Pericardium fibroblast (primary cell): ENCODE results near the gene RPS8. TPM values are rescaled to one million over a fixed set of nuclear protein-coding genes. Genes with fewer than 3 reads are reported as not detected.

ENCODE experiments used
- total RNA-seq: library from RNA; depleted of rRNA; stranded (reverse); fragments of >200 nt; gene quantifications from 2 replicates; pipeline ENCODE4 v1.2.3, GENCODE V29; 2015

The RPS8 gene
- total RNA-seq: 3,142 and 4,476 TPM in 2 replicates

DNA sequence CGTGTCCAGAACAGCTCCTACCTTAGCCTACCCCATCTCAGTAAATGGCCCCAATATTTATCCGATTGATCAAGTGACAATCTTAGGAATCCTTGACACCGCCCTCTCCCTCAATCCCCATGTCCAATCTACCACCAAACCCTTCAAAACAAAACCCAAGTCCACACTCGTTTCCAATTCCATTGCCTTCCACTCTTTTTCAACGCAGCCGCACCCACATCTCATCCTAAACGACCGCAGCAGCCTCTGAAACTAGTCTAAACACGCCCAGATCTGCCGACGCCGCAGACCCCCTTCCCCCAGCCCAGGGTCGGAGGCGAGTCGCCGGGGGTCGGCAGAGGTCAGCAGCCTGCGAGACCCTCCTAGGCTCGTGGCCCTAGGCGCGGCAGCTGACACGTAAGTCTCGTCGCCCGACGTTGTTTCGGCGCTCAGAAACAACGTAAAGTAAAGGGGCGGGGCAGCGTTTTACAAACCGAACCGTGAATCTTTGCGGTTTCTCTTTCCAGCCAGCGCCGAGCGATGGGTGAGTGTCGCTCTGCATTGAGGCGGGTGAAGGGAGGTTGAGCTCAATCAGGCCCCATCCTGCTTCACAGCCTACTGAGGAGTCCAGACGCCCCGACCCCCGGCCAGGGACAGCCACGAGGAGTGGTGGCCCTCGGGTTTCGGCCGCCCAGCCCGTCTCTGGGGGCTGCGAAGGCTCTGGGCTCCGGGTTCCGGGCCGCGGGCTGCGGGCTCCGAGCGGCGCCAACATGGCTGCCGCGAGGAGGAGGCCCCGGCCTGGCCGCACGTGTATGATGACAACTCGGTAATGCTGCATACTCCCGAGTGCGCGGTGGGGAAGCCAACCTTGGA, at the start of gene RPS8:
RPS8 (plus strand) TSS at position 463 of the 852 bp plus-strand sequence; CDS start at position 520, 57 bp downstream.

DNA sequence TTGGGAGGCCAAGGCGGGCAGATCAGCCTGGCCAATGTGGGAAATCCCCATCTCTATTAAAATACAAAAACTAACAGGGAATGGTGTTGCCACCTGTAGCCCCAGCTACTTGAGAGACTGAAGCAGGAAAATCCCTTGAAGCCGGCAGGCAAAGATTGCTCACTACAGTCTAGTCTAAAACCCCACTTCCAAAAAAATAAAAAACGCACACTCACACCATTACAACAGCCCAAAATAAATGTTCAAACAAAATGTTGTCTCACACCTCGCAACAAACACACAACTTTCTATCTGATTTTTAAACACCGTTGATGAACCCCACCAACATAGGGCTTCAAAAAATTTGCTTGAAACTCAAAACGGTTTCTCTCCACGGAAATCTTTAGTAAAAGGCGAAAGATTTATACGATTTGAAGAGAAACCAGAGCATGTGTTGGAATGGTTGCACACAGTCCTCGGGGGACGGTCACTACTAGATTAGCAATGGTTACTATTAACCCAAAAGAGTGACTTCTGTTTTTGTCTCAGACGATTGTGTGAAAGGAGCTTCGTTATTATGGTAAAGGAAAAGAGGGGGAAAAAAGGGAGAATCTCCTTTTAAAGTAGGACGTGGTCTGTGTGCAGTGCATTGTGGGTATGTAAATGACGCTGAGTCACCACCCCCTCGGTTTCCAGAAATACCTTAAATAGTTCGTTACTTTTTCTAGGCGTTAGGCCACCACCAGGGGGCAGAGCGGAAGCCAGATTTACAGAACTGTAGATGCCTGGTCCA, 44.4 kb upstream of the RPS8 start, which contains the start of gene RNU5D-1:
RNU5D-1 (minus strand) TSS at position 430 of the 772 bp plus-strand sequence.

GRCh38 chr1:44739307-44740178, 35.8 kb upstream of the RPS8 start, which contains the start of gene KIF2C:
Gene KIF2C (plus strand): TSS chr1:44739837. CDS start chr1:44739933, 96 bp downstream.

DNA sequence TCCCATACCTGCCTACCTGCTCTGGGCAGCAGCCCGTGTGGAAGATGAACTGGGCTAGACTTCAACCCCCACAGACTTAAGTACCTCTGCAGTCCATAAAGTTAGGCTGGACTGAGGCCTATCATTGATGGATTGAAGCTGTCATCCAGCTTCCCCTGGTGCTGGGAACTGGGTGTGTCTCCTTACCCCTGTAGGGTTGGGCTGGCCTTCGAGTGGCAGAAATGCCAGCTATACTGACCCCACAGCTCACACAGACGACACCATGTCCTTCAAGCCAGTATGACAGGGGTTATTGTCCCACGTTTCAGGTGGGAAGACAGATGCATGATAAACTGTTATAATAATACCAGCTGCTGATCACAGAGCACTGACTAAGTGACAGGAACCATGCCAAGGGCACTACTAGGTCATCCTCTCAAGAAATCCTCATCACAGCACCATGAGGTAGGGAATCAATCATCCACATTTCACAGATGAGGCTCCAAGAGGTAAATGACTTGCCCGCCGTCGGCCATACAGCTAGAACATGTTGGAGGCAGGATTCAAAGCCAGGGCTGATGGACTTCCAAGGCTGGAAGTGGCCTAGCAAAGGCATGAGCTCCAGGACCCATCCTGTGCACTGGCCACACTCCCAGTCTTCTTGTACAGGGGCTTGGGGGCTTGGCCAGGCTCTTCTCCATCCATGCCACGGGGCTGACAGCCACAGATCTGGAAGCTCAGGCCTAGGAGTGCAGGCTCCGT, 12.9 kb downstream of the RPS8 start, which contains the start of gene BEST4:
BEST4 (minus strand) TSS at position 51 of the 741 bp plus-strand sequence. CDS start 465 bp downstream, outside the sequence.

DNA sequence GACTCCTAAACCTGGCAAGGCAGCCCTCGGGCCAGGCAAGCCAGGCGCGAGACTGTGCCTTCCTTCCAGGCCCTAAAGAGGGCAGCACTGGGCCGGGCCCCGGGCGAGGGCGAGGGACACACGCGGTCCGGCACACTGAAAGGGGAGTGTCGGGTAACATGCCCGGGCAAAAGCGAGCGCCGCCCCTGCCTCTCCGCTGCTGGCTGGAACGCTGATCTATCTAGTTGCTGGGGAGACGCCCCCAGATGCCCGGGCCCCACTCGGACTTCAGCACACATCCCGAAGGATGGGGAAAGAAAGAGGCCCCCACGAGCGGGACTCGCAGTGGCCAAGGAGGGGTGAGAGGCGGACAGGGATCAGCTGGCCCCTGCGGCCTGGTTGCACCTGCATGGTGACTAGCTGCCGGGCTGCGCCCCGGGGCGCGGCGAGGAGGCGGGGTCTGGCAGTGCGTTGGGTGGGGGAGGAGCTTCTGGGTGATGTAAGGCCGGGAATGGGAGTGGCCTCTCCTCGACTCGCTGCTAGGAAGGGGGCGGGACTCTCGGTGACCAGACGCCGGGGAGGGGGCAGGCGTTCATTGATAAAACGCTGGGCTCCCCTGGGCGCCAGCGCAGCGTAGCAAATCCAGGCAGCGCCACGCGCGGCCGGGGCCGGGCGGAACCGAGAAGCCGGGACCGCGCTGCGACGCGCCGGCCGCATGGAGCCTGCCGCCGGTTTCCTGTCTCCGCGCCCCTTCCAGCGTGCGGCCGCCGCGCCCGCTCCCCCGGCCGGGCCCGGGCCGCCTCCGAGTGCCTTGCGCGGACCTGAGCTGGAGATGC, 24.6 kb downstream of the RPS8 start, which contains the start of gene PLK3:
PLK3 (plus strand) TSS at position 608 of the 815 bp plus-strand sequence; CDS start at position 695, 87 bp downstream.

DNA sequence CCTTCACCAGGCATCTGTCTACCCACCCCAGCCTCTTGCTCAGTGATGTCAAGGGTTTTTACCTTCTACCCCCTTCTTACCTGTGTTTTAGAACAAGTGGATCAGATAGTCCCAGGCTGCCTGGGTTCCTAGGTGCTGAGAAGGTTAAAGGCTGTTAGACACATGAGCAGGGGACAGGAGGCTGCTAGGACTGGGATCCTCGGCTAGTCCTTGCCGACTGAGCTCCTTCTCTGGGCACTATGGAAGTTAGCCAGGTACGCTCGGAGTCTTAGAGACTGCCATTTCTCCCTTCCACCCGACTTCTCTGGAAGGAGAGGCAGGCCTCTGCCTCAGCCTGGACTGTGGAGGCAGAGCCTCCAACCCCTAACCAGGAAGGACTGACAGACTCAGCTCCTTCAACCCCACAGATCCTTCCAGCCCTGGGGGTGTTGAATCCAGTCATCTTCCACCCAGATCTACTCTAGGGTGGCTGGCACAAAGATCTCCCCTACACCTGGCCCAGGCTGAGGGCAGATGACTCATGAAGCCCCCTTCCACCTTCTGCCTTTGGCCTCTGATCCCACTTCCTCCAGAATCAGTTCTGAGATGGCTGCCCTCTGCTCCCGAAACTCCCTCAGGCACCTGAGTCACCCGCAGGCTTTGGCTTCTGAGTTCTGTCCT, 31.5 kb downstream of the RPS8 start, which contains the start of gene DYNLT4:
DYNLT4 (minus strand) TSS at position 648 of the 660 bp plus-strand sequence. CDS start 683 bp downstream, outside the sequence.

DNA sequence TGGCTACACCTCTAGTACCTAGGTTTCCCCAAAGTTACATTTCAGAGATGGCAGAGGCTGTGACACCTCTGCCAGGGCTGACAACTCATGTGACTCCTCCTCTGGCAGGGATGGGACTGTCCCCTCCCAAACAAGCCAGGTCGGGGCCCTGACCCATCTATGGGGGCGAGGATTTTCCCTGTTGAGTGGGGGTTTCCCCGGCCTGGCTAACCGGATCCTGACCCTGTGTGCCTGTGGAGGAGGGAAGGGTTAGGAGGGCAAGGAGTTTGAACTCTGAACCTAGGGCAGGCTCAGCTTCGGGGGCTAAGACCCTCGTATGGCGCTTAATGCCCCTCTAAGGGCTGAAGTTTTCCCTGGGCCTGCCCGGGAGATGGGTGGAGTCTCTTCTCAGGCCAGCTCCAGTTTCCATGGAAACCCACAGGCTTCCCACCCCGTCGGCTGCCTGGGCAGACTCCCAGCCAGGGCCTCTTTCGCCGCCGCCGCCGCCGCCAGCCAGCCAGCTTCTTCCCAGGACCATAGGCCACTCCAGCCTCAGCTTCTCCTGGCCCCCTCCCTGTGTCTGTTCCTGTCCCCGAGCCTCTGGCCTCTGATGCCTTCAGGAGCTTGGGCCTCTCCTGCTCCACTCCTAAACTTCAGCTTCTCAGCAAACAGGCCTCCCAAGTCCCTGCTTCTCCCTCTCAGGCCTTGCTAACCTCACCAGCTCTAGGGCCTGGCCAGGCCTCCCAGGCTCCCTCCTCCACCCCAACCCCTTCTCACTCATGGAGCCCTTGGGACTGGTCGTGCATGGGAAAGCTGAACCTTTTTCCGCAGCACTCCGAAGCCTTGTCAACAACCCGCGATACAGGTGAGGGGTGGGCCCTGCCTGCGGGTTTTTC, 33.0 kb downstream of the RPS8 start, which contains the start of gene BTBD19:
BTBD19 (plus strand) TSS at position 461 of the 875 bp plus-strand sequence; CDS start at position 759, 298 bp downstream.

Other genes with a start within 250 kb of the RPS8 start
- 7.4 and 15.7 TPM in 2 replicates for gene TMEM53, start 101.1 kb upstream of the RPS8 start, total RNA-seq
- 3.3 and 6.4 TPM in 2 replicates for gene ARMH1, start 100.8 kb upstream of the RPS8 start, total RNA-seq
- gene RNU5D-1, start 44.4 kb upstream of the RPS8 start, total RNA-seq: not detected in 2 replicates
- gene KIF2C, start 35.7 kb upstream of the RPS8 start, total RNA-seq: 1.1 and 1.4 TPM in 2 replicates
- not detected in 2 replicates for gene BEST4, start 12.6 kb downstream of the RPS8 start, total RNA-seq
- gene PLK3, start 24.8 kb downstream of the RPS8 start, total RNA-seq: 13.5 and 24.2 TPM in 2 replicates
- gene DYNLT4, start 31.8 kb downstream of the RPS8 start, total RNA-seq: 1.4 TPM in 1 of 2 replicates, not detected in the other
- 2.5 and 9.5 TPM in 2 replicates for gene BTBD19, start 33.0 kb downstream of the RPS8 start, total RNA-seq
- gene PTCH2, start 67.7 kb downstream of the RPS8 start, total RNA-seq: under 0.01 and 0.47 TPM in 2 replicates
- gene EIF2B3, start 211.1 kb downstream of the RPS8 start, total RNA-seq: 14.4 and 25.4 TPM in 2 replicates
- gene HECTD3, start 235.8 kb downstream of the RPS8 start, total RNA-seq: 15.3 and 25.4 TPM in 2 replicates
- gene UROD, start 236.7 kb downstream of the RPS8 start, total RNA-seq: 74.2 and 76.1 TPM in 2 replicates